HCT116 (cell line): ENCODE results near the gene ZNF292. TPM values are rescaled to one million over a fixed set of nuclear protein-coding genes. Genes with fewer than 3 reads are reported as not detected.

Experiments used
- ATAC-seq: fragments of 200-7000 bp; cut with Tn5 transposase; 2 replicates; pipeline ENCODE4 v1.9.1; 2020; ENCODE audit warnings: mild to moderate bottlenecking, moderate library complexity
- BruUV-seq: library from RNA; stranded (reverse); fragments of 400-500 nt; replicated peaks from 2 replicates; lab custom pipeline; 2021; lab: Mats Ljungman, UMichigan
- CTCF ChIA-PET: fragments of 300-600 bp; sonication (Branson Sonifier 250); formaldehyde crosslinking; loops from one replicate; lab custom pipeline; 2021; ENCODE audit warnings: antibody characterized with exemption; lab: Charles Lee
- POLR2A ChIA-PET: fragments of 300-600, 350-600 bp; sonication (Branson Sonifier 250); formaldehyde crosslinking; loops from one replicate; lab custom pipeline; 2021; ENCODE audit warnings: antibody characterized with exemption; lab: Charles Lee
- RAD21 ChIA-PET, 2 experiments: fragments of 300-600 bp; sonication (Branson Sonifier 250); formaldehyde crosslinking; loops; one replicate each; lab custom pipeline; 2023; ENCODE audit warnings: low total read pairs in 2 of 2; ENCODE audit not compliant: uncharacterized antibody in 2 of 2, unreplicated experiment in 2 of 2, low non-redundant PET in 1 of 2; lab: Charles Lee
- DNase-seq: peaks from one replicate; pipeline ENCODE4 v3.0.0-alpha.2; 2010; ENCODE audit warnings: low read depth, low spot score
- H2AFZ ChIP-seq: fragments of 200-600 bp; shearing (Covaris generic), sonication (generic); 2 replicates; pipeline ENCODE4 v1.6.1; 2017; ENCODE audit warnings: low read depth, mixed run types, mixed read lengths, antibody characterized with exemption, low read length; ENCODE audit not compliant: poor library complexity, severe bottlenecking
- H3K27ac ChIP-seq: 2 replicates; pipeline ENCODE4 v1.5.1; 2012; ENCODE audit warnings: low read depth, low read length
- H3K27me3 ChIP-seq: fragments of 200-600 bp; sonication (generic); 2 replicates; pipeline ENCODE4 v1.6.1; 2016; ENCODE audit warnings: mixed run types, low read length, mixed read lengths; ENCODE audit not compliant: insufficient read depth
- H3K36me3 ChIP-seq, 2 experiments: fragments of 200-500 bp in 1 of 2; fragments of 200-600 bp in 1 of 2; sonication (Bioruptor generic) in 1 of 2; sonication (generic) in 1 of 2; 2 replicates each; pipeline versions ENCODE4 v1.5.1 to v1.6.1; 2014 to 2016; ENCODE audit warnings: low read length in 2 of 2, inconsistent platforms in 1 of 2, mixed read lengths in 1 of 2, mixed run types in 1 of 2; ENCODE audit not compliant: insufficient read depth in 2 of 2, control insufficient read depth in 1 of 2
- H3K4me1 ChIP-seq, 2 experiments: fragments of 200-600 bp in 1 of 2; sonication (generic) in 1 of 2; 2 replicates each; pipeline versions ENCODE4 v1.5.1 to v1.6.1; 2012 to 2017; ENCODE audit warnings: low read length in 2 of 2, inconsistent platforms in 1 of 2, mild to moderate bottlenecking in 1 of 2, mixed read lengths in 1 of 2, mixed run types in 1 of 2, moderate library complexity in 1 of 2; ENCODE audit not compliant: insufficient read depth in 2 of 2, control insufficient read depth in 1 of 2
- H3K4me2 ChIP-seq: fragments of 200-600 bp; sonication (generic); 2 replicates; pipeline ENCODE4 v1.6.1; 2017; ENCODE audit warnings: mixed run types, low read length, mixed read lengths
- H3K4me3 ChIP-seq, 2 experiments: fragments of 200-600 bp in 1 of 2; sonication (generic) in 1 of 2; replicated peaks in 1 of 2; 2 replicates each; pipeline ENCODE4 v1.5.1; 2011 to 2016; ENCODE audit warnings: low read length in 2 of 2, control low read depth in 1 of 2, low read depth in 1 of 2, mild to moderate bottlenecking in 1 of 2, mixed read lengths in 1 of 2, mixed run types in 1 of 2
- H3K79me2 ChIP-seq: fragments of 200-600 bp; sonication (generic); 2 replicates; pipeline ENCODE4 v1.6.1; 2017; ENCODE audit warnings: mild to moderate bottlenecking, mixed run types, low read length, moderate library complexity, mixed read lengths; ENCODE audit not compliant: insufficient read depth
- H3K9ac ChIP-seq: fragments of 200-600 bp; sonication (generic); 2 replicates; pipeline ENCODE4 v1.6.1; 2016; ENCODE audit warnings: low read length, mixed read lengths
- H3K9me2 ChIP-seq: fragments of 200-600 bp; sonication (generic), shearing (Covaris generic); 2 replicates; pipeline ENCODE4 v1.6.1; 2017; ENCODE audit warnings: mixed run types, mild to moderate bottlenecking, moderate library complexity; ENCODE audit not compliant: insufficient read depth
- H3K9me3 ChIP-seq, 2 experiments: fragments of 200-500 bp in 1 of 2; fragments of 200-600 bp in 1 of 2; sonication (Bioruptor generic) in 1 of 2; sonication (generic) in 1 of 2; 2 replicates each; pipeline ENCODE4 v1.6.1; 2014 to 2017; ENCODE audit warnings: low read length in 2 of 2, mixed read lengths in 2 of 2, inconsistent platforms in 1 of 2, low read depth in 1 of 2, mild to moderate bottlenecking in 1 of 2, mixed run types in 1 of 2, moderate library complexity in 1 of 2; ENCODE audit not compliant: control insufficient read depth in 1 of 2, insufficient read depth in 1 of 2
- H4K20me1 ChIP-seq: fragments of 200-600 bp; sonication (generic), shearing (Covaris generic); 2 replicates; pipeline ENCODE4 v1.6.1; 2017; ENCODE audit warnings: mixed run types, mild to moderate bottlenecking, moderate library complexity; ENCODE audit not compliant: insufficient read depth
- CEBPB ChIP-seq: IDR thresholded peaks from 2 replicates; pipeline ENCODE4 v1.6.1; 2012; ENCODE audit warnings: low read depth
- EZH2phosphoT487 ChIP-seq: fragments of 200-600 bp; IDR thresholded peaks from 2 replicates; pipeline ENCODE4 v1.6.1; 2018; ENCODE audit warnings: antibody characterized with exemption, borderline replicate concordance
- FOSL1 ChIP-seq: IDR thresholded peaks from 2 replicates; pipeline ENCODE4 v1.6.1; 2012; ENCODE audit warnings: low read depth
- JUND ChIP-seq: IDR thresholded peaks from 2 replicates; pipeline ENCODE4 v1.6.1; 2012
- POLR2A ChIP-seq: IDR thresholded peaks from 2 replicates; pipeline ENCODE4 v1.7.0; 2011; ENCODE audit warnings: borderline replicate concordance; ENCODE audit not compliant: insufficient read depth, insufficient read length; ENCODE audit errors: extremely low read depth
- POLR2AphosphoS5 ChIP-seq: IDR thresholded peaks from 2 replicates; pipeline ENCODE4 v1.6.1; 2011; ENCODE audit warnings: mild to moderate bottlenecking, low read depth, low read length, moderate library complexity
- SIN3A ChIP-seq: IDR thresholded peaks from 2 replicates; pipeline ENCODE4 v1.6.1; 2012; ENCODE audit warnings: low read depth
- YY1 ChIP-seq: IDR thresholded peaks from 2 replicates; pipeline ENCODE4 v1.6.1; 2011; ENCODE audit warnings: low read length, low read depth, moderate library complexity, mild to moderate bottlenecking; ENCODE audit not compliant: insufficient replicate concordance; ENCODE audit errors: extremely low read depth
- intact Hi-C: fragments of 100-400 bp; cut with micrococcal nuclease; formaldehyde crosslinking; loops from 2 replicates; pipeline ENCODE4 v1.10.0; 2022
- total RNA-seq: library from RNA; stranded (reverse); gene quantifications from one replicate; pipeline ENCODE4 v1.2.1, GENCODE V29; 2021; ENCODE audit not compliant: unreplicated experiment
- TF ChIP-seq, protein P1 (sequence below): IDR thresholded peaks from 2 replicates; pipeline ENCODE4 v1.6.1; 2012; ENCODE audit warnings: low read depth
- TF ChIP-seq, protein P2 (sequence below): IDR thresholded peaks from 2 replicates; pipeline ENCODE4 v1.6.1; 2012
- TF ChIP-seq, protein P3 (sequence below): IDR thresholded peaks from 2 replicates; pipeline ENCODE4 v1.6.1; 2011; ENCODE audit warnings: mild to moderate bottlenecking, low read length, moderate library complexity; ENCODE audit not compliant: insufficient replicate concordance; ENCODE audit errors: extremely low read depth

ZNF292 gene
- total RNA-seq, 1 experiment from 2014 or later = 35.3 TPM

DNA sequence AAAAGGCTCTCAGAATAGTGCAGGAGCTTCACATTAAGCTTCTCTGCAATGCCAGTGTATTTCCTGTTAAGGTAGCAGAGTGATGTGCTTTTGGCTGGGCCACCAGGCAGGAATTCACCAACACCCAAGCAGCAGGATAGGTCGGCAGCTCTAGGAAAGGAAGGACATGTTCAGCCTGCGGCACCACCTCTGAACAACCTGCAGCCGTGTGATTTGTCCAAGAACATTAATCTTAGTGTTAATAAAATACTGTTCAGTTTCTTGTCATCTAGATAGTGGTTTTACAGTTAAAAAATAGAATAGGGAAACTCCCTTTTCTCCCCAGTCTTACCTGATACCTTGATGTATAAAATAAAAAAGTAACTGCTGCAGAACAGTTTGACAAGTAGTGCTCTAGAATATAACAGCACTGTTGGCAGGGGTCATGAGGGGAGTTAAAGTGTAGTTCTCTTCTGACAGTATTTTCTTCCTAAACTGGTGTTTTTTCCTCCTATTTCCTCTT is 18.8 kb downstream of the ZNF292 start (continued):
- TF ChIP-seq POLR2A (no peak), JUND (no peak), CEBPB (no peak), POLR2AphosphoS5 (no peak)
- TF ChIP-seq, protein P1, sequence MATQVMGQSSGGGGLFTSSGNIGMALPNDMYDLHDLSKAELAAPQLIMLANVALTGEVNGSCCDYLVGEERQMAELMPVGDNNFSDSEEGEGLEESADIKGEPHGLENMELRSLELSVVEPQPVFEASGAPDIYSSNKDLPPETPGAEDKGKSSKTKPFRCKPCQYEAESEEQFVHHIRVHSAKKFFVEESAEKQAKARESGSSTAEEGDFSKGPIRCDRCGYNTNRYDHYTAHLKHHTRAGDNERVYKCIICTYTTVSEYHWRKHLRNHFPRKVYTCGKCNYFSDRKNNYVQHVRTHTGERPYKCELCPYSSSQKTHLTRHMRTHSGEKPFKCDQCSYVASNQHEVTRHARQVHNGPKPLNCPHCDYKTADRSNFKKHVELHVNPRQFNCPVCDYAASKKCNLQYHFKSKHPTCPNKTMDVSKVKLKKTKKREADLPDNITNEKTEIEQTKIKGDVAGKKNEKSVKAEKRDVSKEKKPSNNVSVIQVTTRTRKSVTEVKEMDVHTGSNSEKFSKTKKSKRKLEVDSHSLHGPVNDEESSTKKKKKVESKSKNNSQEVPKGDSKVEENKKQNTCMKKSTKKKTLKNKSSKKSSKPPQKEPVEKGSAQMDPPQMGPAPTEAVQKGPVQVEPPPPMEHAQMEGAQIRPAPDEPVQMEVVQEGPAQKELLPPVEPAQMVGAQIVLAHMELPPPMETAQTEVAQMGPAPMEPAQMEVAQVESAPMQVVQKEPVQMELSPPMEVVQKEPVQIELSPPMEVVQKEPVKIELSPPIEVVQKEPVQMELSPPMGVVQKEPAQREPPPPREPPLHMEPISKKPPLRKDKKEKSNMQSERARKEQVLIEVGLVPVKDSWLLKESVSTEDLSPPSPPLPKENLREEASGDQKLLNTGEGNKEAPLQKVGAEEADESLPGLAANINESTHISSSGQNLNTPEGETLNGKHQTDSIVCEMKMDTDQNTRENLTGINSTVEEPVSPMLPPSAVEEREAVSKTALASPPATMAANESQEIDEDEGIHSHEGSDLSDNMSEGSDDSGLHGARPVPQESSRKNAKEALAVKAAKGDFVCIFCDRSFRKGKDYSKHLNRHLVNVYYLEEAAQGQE = no peak
- TF ChIP-seq, protein P2, sequence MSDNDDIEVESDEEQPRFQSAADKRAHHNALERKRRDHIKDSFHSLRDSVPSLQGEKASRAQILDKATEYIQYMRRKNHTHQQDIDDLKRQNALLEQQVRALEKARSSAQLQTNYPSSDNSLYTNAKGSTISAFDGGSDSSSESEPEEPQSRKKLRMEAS = no peak

DNA sequence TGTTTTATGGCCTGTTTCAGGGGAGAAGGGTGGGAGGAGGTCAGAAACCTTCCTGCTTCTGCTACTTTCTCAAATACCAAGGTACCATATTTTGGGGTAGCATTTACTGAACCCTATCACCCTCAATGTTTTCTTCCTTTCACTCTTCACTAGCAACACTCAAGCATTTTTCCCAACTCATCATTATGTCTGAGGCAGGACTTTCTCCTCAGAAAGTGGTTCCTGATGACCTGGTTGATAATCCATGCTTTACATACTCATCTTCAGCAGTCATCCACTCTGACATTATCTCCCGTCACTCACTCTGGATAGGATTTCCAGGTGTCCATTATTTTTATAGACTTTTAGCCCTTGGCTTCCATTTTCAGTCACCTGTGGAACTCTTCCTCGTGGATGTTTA is 21.1 kb downstream of the ZNF292 start:
- Histone ChIP-seq H3K36me3 (no peaks in the 10 kb centered on the region), H3K79me2 (peaks cover 99% of the 10 kb centered on the region), H3K4me2 (no peak overlapping the region), H3K9ac (no peak overlapping the region), H3K27me3 (no peaks in the 10 kb centered on the region), H2AFZ (no peak overlapping the region), H3K27ac (no peak overlapping the region), H3K4me1 (no peaks in the 10 kb centered on the region), H3K4me3 (no peak overlapping the region), H3K9me2 (no peaks in the 10 kb centered on the region), H3K9me3 (no peaks in the 10 kb centered on the region), H4K20me1 (peaks cover 23% of the 10 kb centered on the region; the same call in 1 of the 2 replicates)
- DNase-seq = no peak
- intact Hi-C loops = no loop called here
- TF ChIP-seq EZH2phosphoT487 = no peak
- TF ChIP-seq POLR2A = no peak
- no peak for TF ChIP-seq YY1
- TF ChIP-seq, protein P3, sequence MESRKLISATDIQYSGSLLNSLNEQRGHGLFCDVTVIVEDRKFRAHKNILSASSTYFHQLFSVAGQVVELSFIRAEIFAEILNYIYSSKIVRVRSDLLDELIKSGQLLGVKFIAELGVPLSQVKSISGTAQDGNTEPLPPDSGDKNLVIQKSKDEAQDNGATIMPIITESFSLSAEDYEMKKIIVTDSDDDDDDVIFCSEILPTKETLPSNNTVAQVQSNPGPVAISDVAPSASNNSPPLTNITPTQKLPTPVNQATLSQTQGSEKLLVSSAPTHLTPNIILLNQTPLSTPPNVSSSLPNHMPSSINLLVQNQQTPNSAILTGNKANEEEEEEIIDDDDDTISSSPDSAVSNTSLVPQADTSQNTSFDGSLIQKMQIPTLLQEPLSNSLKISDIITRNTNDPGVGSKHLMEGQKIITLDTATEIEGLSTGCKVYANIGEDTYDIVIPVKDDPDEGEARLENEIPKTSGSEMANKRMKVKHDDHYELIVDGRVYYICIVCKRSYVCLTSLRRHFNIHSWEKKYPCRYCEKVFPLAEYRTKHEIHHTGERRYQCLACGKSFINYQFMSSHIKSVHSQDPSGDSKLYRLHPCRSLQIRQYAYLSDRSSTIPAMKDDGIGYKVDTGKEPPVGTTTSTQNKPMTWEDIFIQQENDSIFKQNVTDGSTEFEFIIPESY = no peak
- TF ChIP-seq POLR2AphosphoS5 = no peak
- no peak for TF ChIP-seq FOSL1
- no peak for TF ChIP-seq SIN3A
- ATAC-seq = no peak
- ChIA-PET POLR2A (no interaction called here), CTCF (no interaction called here), RAD21 (no interaction called here)
- no TSS peak for BruUV-seq
